Activated CD8-positive, alpha-beta T cell treated with anti-CD3 and anti-CD28 coated beads for 36 hours (primary cell): Measurements from ENCODE around the gene AGPAT2. TPM values are rescaled to one million over a fixed set of nuclear protein-coding genes. Genes with fewer than 3 reads are reported as not detected.

Experiments
- ATAC-seq: fragments of 200-7000 bp; cut with Tn5 transposase; one replicate; pipeline ENCODE4 v1.10.0; 2021; ENCODE audit warnings: mild to moderate bottlenecking, moderate library complexity
- CTCF ChIA-PET: fragments of 350-600 bp; sonication (Branson Sonifier 250); formaldehyde crosslinking; loops from one replicate; lab custom pipeline; 2021; ENCODE audit warnings: antibody characterized with exemption; lab: Charles Lee
- POLR2A ChIA-PET: fragments of 350-600 bp; sonication (Branson Sonifier 250); formaldehyde crosslinking; loops from one replicate; lab custom pipeline; 2021; ENCODE audit warnings: antibody characterized with exemption; lab: Charles Lee
- DNase-seq: peaks from one replicate; pipeline ENCODE4 v3.0.0-alpha.2; 2020
- H3K27ac Mint-ChIP-seq: one replicate; pipeline ENCODE4 v1.8.0; 2021; ENCODE audit warnings: mild to moderate bottlenecking, mixed read lengths
- H3K27me3 Mint-ChIP-seq: one replicate; pipeline ENCODE4 v1.8.0; 2021; ENCODE audit warnings: mixed read lengths
- H3K36me3 Mint-ChIP-seq: one replicate; pipeline ENCODE4 v1.8.0; 2021; ENCODE audit warnings: low read depth, mixed read lengths
- H3K4me1 Mint-ChIP-seq: one replicate; pipeline ENCODE4 v1.8.0; 2021; ENCODE audit warnings: low read depth, mixed read lengths
- H3K4me3 Mint-ChIP-seq: one replicate; pipeline ENCODE4 v1.8.0; 2021; ENCODE audit warnings: mild to moderate bottlenecking, moderate library complexity, mixed read lengths
- H3K9me3 Mint-ChIP-seq: one replicate; pipeline ENCODE4 v1.8.0; 2021; ENCODE audit warnings: mixed read lengths
- intact Hi-C: fragments of 100-400 bp; cut with micrococcal nuclease; formaldehyde crosslinking; loops from one replicate; pipeline ENCODE4 v1.10.0; 2022
- total RNA-seq, 2 experiments: library from RNA; stranded (reverse); gene quantifications; one replicate each; pipeline ENCODE4 v1.2.3, GENCODE V29; 2021
- TF ChIP-seq, protein P1 (sequence below): fragments of 200-600 bp; IDR thresholded peaks from one replicate; pipeline ENCODE4 v1.8.0; 2022; ENCODE audit warnings: antibody characterized with exemption, mild to moderate bottlenecking

Gene AGPAT2
- total RNA-seq, 2 experiments from 2014 or later, result 11.3 to 11.8 TPM

DNA sequence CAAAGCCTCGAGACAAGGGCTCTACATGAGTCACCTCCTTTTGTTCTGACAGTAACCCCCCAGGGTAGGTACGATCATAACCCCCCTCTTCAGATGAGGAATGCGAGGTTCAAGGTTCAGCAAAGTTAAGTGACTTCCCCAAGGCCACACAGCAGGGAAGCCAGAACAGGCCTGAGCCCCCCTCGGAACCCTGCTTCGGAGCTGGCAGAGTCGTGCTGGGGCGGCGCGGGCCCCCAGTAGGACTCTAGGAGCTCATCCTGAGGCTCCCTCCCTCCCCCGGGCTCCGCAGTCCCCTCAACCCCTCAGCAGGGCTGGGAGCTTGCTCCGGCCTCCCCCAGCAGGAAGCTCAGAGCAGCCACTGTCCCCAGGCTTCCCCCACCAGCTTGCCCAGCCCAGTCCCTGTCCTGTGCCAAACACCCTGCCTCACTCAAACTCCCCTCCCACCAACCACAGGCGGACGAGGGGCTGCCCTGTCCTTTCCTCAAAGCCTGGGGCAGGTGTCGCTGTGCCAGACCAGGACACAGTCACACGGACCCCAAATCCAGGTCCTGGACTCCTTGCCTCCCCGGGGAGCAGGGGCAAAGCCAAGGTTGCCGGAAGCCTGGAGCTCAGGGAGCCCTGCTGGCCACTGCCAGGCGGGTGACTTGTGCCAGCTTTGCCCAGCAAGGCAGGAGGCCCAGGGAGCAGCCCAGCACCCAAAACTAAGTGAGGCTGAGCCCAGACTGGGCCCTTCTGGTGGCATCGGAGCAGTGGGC, 5.1 kb downstream of the AGPAT2 start:
- Mint-ChIP-seq H3K27me3 (no peaks in the 10 kb centered on the region), H3K4me1 (peaks cover 3% of the 10 kb centered on the region), H3K27ac (no peak overlapping the region), H3K4me3 (no peak overlapping the region), H3K36me3 (no peaks in the 10 kb centered on the region), H3K9me3 (no peaks in the 10 kb centered on the region)
- DNase-seq (no peak), ATAC-seq (no peak)
- TF ChIP-seq, protein P1, sequence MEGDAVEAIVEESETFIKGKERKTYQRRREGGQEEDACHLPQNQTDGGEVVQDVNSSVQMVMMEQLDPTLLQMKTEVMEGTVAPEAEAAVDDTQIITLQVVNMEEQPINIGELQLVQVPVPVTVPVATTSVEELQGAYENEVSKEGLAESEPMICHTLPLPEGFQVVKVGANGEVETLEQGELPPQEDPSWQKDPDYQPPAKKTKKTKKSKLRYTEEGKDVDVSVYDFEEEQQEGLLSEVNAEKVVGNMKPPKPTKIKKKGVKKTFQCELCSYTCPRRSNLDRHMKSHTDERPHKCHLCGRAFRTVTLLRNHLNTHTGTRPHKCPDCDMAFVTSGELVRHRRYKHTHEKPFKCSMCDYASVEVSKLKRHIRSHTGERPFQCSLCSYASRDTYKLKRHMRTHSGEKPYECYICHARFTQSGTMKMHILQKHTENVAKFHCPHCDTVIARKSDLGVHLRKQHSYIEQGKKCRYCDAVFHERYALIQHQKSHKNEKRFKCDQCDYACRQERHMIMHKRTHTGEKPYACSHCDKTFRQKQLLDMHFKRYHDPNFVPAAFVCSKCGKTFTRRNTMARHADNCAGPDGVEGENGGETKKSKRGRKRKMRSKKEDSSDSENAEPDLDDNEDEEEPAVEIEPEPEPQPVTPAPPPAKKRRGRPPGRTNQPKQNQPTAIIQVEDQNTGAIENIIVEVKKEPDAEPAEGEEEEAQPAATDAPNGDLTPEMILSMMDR, result no peak
- POLR2A ChIA-PET, result interaction anchor here (1.0 to 3.6 kb wide), 2 partner anchors 46 to 222 kb away, joined by 3 to 16 read pairs; no protein-coding TSS in a partner anchor
- intact Hi-C loops, result no loop called here
- CTCF ChIA-PET, result interaction anchor here (1.5 to 4.1 kb wide), 2 partner anchors 10 to 45 kb away, joined by 5 to 21 read pairs; no protein-coding TSS in a partner anchor

DNA sequence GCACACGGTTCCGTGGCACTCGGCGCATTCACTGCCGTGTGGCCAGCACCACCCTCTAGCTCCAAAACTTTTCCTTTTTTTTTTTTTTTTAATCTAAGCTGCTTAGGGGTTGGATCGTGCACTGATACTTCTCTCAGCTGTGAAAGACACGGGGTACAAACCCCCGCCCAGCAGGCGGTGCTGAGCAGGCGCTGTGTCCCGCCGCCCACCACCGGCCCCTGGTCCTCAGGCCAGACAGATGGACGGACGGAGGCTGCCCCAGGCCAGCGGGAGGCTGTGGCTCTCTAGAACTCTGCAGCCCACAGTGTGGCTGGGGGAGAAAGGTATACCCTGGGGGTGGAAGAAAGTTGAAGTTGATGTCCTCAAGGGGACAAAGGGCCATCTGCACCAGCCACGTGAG, 6.2 kb downstream of the AGPAT2 start:
- no peaks in the 10 kb centered on the region for H3K36me3 Mint-ChIP-seq
- H3K9me3 Mint-ChIP-seq, result no peaks in the 10 kb centered on the region
- H3K27ac Mint-ChIP-seq, result no peak overlapping the region
- POLR2A ChIA-PET, result interaction anchor here (3.6 kb wide), 1 partner anchor 48 kb away, joined by 16 read pairs; no protein-coding TSS in a partner anchor
- no peak for ATAC-seq
- intact Hi-C loops, result no loop called here
- no peak overlapping the region for H3K4me3 Mint-ChIP-seq
- no peaks in the 10 kb centered on the region for H3K27me3 Mint-ChIP-seq
- DNase-seq, result no peak
- TF ChIP-seq, protein P1, result no peak
- H3K4me1 Mint-ChIP-seq, result peaks cover 3% of the 10 kb centered on the region
- CTCF ChIA-PET, result interaction anchor here (4.1 kb wide), 1 partner anchor 9 kb away, joined by 21 read pairs; no protein-coding TSS in a partner anchor

DNA sequence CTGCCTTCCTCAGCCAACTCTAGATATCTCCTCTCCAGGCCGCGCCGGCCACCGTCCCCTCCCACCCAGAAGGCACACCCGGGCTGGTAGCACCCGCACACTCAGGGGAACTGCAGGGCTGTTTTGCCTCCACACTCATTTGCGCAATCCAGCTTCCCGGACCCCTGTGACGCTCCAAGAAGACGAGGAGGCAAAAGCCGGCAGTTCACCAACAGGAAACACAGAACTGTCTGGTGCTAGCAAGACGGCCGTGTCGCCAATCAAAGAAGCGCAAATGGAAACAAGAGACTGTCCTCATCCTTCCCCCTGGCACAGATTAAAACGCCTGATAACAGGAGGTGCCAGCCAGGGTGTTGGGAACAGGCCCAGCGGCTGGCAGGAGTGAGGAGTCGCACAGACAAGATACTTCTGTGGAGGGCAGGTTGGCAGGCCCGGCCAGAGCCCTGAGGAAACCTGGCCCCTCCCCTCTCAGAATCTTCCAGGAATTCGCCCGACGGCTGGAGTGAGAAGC, 7.8 kb downstream of the AGPAT2 start:
- H3K4me3 Mint-ChIP-seq, result no peak overlapping the region
- H3K27ac Mint-ChIP-seq, result no peak overlapping the region
- ATAC-seq (no peak), DNase-seq (no peak)
- no peaks in the 10 kb centered on the region for H3K27me3 Mint-ChIP-seq
- ChIA-PET POLR2A (no interaction called here), CTCF (interaction anchor here (4.1 kb wide), 1 partner anchor 8 kb away, joined by 21 read pairs; no protein-coding TSS in a partner anchor)
- intact Hi-C loops, result no loop called here
- no peaks in the 10 kb centered on the region for H3K9me3 Mint-ChIP-seq
- H3K36me3 Mint-ChIP-seq, result no peaks in the 10 kb centered on the region
- TF ChIP-seq, protein P1, result no peak
- no peaks in the 10 kb centered on the region for H3K4me1 Mint-ChIP-seq

DNA sequence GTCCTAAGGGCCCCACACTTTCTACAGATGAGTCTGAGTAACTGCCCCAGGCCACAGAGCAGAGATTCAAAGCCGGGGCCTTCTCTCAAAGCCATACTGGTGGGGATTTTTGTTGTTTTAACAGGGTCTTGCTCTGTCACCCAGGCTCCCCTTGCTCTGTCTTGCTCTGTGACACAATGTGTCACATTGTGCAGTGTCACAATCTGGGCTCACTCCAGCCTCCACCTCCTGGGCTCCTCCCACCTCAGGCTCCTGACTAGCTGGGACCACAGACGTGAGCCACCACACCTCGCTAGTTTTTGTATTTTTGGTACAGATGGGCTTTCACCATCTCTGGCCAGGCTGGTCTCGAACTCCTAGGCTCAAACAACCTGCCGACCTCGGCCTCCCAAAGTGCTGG, 8.6 kb downstream of the AGPAT2 start:
- intact Hi-C loops, result no loop called here
- ATAC-seq, result no peak
- Mint-ChIP-seq H3K9me3 (no peaks in the 10 kb centered on the region), H3K27me3 (no peaks in the 10 kb centered on the region), H3K36me3 (no peaks in the 10 kb centered on the region), H3K4me3 (no peak overlapping the region), H3K4me1 (no peaks in the 10 kb centered on the region), H3K27ac (no peak overlapping the region)
- ChIA-PET CTCF (no interaction called here), POLR2A (no interaction called here)
- TF ChIP-seq, protein P1, result no peak
- no peak for DNase-seq

DNA sequence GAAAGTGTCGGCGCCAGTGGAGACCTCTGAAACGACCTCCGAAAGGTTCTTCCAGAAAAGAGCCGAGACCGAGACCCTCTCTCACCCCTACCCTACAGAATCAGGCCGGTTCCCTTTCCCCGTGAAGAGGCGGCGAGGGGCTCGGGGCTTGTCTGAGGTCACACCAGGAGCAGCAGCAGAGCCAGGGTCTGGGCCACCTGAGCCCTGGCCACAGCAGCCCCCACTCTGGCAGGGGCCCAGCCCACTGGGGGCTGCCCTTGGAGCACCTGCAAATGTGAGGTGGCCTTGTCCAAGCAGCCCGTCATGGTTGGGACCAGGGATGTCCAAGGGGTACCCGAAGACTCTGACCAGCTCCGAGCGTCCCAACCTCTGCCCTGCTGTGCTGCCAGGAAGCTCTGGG, 9.2 kb downstream of the AGPAT2 start:
- TF ChIP-seq, protein P1, result no peak
- ChIA-PET CTCF (no interaction called here), POLR2A (no interaction called here)
- Mint-ChIP-seq H3K4me3 (no peak overlapping the region), H3K4me1 (no peaks in the 10 kb centered on the region), H3K9me3 (no peaks in the 10 kb centered on the region), H3K27ac (no peak overlapping the region), H3K36me3 (no peaks in the 10 kb centered on the region), H3K27me3 (no peaks in the 10 kb centered on the region)
- DNase-seq, result no peak
- intact Hi-C loops, result no loop called here
- ATAC-seq, result no peak
